Measurements from ENCODE around the gene ABCC3.

Gene ABCC3

GRCh38 chr17:50614471-50615051 lies 20.1 kb upstream of the ABCC3 start:
- H3K4me3 ChIP-seq (ENCODE audit: low read depth, low read length) = no peak overlapping the region
- TF ChIP-seq CTCF (conservative IDR thresholded peaks at IDR 0.05; ENCODE audit: low read depth, low read length) = no peak
- DNase-seq (ENCODE audit: low read depth) = no peak

- no peak for TF ChIP-seq CTCF (conservative IDR thresholded peaks at IDR 0.05; ENCODE audit: low read depth, low read length)
- no peak for DNase-seq (ENCODE audit: low read depth)
- no peak overlapping the region for H3K4me3 ChIP-seq (ENCODE audit: low read depth, low read length)
Observed at GRCh38 chr17:50615828-50616227, 18.9 kb upstream of the ABCC3 start.

DNA sequence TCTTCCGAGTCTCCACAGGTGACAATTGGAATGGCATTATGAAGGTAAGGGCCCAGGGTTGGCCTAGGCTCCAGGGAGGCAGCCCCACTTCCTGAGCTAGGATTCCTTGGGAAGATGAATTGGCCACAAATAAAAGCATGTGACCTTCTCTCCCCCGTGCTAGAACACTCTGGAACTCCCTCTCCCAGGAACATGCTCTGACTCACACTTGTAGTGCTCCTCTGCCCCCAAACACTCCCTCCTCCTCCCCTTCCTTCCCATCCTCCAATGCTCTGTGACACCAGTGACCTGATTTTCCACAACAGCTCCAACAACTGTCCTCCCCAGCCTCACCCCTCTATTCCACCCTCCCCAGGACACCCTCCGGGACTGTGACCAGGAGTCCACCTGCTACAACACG lies 16.4 kb upstream of the ABCC3 start:
- peak; percentile 21 for DNase-seq (ENCODE audit: low read depth)
- H3K4me3 ChIP-seq (ENCODE audit: low read depth, low read length) = no peak overlapping the region
- TF ChIP-seq CTCF (conservative IDR thresholded peaks at IDR 0.05; ENCODE audit: low read depth, low read length) = no peak

GRCh38 chr17:50618941-50619340 lies 15.7 kb upstream of the ABCC3 start:
- no peak for TF ChIP-seq CTCF (conservative IDR thresholded peaks at IDR 0.05; ENCODE audit: low read depth, low read length)
- no peak for DNase-seq (ENCODE audit: low read depth)
- H3K4me3 ChIP-seq (ENCODE audit: low read depth, low read length) = no peak overlapping the region

DNA sequence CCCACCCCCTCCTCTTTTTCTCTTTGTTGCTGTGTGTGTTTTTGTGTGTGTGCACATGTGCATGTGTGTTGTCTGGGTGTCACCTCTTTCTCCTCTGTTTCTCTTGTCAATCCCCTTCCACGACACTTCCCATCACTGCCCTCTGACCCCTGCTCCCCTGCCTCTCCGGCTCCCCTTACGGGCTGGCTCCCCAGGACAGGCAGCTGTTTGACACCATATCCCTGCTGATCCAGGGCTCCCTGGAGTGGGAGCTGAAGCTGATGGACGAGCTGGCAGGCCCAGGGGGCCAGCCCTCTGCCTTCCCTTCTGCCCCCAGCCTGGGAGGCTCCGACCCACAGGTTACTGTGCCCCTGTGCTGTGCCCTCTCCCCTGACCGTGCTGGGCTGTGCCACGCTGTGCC lies 15.2 kb upstream of the ABCC3 start:
- no peak for DNase-seq (ENCODE audit: low read depth)
- no peak for TF ChIP-seq CTCF (conservative IDR thresholded peaks at IDR 0.05; ENCODE audit: low read depth, low read length)
- no peak overlapping the region for H3K4me3 ChIP-seq (ENCODE audit: low read depth, low read length)

GRCh38 chr17:50620237-50620636 lies 14.4 kb upstream of the ABCC3 start:
- TF ChIP-seq CTCF (conservative IDR thresholded peaks at IDR 0.05; ENCODE audit: low read depth, low read length) = no peak
- no peak overlapping the region for H3K4me3 ChIP-seq (ENCODE audit: low read depth, low read length)
- no peak for DNase-seq (ENCODE audit: low read depth)

DNA sequence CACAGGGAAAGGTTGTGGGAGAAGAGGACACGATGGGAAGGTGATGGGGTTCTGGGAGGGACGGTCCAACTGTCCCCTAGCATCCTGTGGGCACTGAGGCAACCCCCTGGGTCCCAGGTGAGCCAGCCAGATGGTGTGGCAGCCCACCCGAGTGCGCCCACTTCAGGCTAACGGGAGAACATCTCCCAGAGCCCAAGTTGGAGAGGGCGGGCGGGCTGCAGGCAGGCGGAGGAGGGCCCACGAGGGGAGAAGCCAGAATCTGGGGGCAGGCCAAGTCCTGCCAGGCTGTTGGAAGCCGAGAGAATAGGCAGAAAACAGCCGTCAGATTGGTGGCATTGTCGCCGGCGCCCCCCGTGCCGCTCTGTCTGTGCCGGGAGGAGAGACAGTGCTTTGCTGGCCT lies 13.8 kb upstream of the ABCC3 start:
- peak; percentile 26 for TF ChIP-seq CTCF (conservative IDR thresholded peaks at IDR 0.05; ENCODE audit: low read depth, low read length)
- no peak overlapping the region for H3K4me3 ChIP-seq (ENCODE audit: low read depth, low read length)
- DNase-seq (ENCODE audit: low read depth) = no peak

All from choroid plexus epithelial cell (primary cell).